ENCODE results near the gene ABHD5.

Gene ABHD5

DNA sequence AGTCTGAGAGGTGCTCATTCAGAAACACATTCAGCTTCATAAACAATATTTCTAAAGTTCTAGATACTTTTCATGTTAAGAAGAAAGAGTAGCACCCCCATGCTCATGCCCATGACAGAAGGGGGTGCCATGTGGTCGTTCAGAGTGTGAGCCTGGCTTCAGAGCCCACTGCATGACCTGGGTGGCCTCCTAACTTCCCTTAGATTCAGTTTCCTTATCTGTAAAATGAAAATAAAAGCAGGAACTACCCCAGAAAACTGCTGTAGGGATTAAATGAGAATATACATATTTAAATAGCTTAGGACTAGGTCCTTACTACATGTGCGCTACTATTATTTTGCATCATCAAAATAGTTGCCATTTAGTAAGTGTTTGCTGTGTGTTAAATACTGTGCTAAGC lies 69.2 kb downstream of the ABHD5 start:
- DNase-seq: no peak

DNA sequence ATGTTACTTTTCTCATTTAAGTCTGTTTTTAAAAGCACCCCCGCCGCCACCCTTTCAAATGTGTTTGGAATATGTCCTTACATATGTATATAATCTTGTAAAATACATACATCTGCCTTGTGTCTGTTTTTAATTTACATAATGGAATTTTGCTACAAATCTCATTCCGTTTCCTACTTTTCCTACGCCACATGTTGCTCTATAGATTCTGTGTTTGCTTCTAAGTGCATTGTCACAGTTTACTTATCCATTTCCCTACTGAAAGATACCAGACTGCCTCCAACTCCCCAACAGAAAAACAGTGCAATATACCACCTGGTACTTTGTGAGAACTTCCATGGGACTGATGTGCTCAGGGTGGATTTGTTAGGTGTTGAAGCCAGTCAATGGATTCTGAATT lies 70.2 kb downstream of the ABHD5 start:
- DNase-seq: no peak

DNA sequence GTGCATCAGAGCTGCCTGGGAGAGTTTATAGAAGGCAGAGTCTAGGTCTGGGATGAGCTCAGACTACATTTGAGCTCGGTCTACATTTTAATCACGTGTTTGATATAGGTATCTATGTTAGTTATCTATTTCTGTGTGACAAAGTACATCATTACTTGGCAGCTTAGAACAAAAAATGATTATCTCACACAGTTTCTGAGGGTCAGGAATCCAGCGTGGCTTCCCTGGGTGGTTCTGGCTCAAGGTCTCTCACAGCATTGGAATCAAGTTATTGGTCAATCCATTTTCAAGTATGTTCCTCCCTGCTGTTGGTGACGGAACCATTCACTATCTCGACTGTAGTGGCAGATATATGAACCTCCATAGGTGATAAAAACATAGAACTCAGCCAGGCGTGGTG lies 71.7 kb downstream of the ABHD5 start:
- DNase-seq: no peak

DNA sequence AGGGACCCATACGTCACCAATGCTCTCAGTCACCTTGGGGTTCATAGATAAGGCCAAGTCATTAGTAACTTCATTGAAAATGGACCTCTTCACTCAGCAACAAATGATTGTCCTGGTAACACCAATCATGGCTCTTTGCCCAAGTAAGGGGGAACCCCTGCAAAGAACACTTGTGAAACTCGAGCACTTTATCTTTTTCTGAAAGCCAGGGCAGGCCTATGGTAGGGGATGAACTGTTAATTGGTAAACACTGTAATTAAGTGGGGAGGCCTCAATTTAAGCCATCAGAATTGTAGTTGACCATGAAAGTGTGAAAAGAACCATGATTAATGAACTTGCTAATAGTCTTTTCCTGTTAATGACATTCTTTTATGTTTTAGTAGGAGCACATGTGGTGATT lies 73.3 kb downstream of the ABHD5 start:
- no peak for DNase-seq

DNA sequence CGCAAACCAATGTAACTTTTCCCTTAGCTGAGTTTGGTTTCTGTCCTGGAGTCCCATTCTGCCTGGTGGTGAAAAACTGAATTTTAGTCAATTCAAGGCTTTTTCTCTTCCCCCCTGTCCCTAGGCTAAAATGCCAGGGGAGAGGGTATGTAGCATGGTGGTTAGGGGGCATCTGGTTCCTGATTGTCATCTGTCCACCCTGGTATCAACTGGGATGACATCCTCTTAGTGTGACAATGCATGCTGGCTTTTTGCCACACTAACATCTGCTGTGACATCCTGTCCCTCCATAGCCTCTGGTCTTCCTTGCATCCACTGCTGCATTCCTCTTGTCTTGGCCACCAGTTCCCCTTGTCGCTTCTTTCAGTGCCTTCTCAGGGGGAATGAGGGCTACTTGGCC lies 73.7 kb downstream of the ABHD5 start:
- no peak for DNase-seq

- DNase-seq: no peak
Observed at GRCh38 chr3:43765521-43765971, 74.8 kb downstream of the ABHD5 start.

DNA sequence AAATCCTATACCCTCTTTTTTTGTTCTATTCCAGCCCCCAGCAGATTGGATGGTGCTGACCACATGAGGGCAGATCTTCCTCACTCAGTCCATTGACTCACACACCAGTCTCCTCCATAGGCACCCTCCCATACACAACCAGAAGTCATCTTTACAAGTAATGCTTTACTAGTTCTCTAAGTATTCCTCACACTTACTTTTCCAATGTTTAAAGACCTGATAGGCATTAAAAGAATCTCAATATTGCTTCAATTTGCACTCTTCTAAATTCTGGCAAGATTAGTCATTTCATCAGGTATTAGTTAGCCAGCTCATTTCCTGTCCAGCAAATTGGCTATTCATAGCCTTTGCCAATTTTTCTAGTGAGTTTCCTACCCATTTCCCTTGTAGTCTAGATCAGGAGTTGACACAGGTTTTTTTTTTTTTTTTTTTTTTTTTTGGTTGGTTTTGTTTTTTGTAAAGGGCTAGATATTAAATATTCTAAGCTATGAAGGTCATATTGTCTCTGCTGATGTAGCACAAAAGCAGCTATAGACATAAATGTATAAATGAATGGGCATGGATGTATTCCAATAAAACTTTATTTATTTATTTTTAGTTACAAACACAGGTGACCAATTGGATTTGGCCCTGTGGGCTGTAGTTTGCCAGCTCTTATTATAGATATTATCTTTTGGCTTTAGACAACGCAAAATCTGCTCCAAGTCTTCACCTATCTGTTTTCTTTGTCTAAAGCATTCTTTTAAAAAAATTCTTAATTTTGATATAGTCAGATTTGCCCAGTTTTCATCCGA lies 76.1 kb downstream of the ABHD5 start:
- no peak for DNase-seq

GRCh38 chr3:43768381-43768973 lies 77.7 kb downstream of the ABHD5 start:
- no peak for DNase-seq

GRCh38 chr3:43769097-43769884 lies 78.6 kb downstream of the ABHD5 start:
- peak; percentile 90 for DNase-seq

DNA sequence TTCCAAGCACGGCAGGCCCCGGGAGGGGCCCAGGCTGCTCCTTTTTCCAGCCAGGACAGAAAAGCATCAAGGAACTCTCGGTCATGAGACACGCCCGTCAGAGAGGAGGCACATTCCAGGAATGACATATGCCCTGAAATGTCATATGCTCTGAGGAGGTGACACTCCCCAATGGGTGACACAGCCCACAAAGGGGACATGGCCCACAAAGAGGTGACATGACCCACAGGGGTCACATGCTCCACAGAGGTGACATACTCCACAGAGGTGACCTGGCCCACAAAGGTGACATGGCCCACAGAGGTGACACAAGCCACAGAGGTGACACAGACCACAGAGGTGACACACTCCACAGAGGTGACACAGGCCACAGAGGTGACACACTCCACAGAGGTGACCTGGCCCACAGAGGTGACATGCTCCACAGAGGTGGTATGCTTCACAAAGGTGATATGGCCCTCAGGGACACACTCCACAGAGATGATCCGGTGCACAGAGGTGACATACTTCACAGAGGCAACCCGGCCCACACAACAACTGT lies 79.2 kb downstream of the ABHD5 start:
- no peak for DNase-seq

GRCh38 chr3:43770426-43771103 lies 79.8 kb downstream of the ABHD5 start:
- DNase-seq: no peak

DNA sequence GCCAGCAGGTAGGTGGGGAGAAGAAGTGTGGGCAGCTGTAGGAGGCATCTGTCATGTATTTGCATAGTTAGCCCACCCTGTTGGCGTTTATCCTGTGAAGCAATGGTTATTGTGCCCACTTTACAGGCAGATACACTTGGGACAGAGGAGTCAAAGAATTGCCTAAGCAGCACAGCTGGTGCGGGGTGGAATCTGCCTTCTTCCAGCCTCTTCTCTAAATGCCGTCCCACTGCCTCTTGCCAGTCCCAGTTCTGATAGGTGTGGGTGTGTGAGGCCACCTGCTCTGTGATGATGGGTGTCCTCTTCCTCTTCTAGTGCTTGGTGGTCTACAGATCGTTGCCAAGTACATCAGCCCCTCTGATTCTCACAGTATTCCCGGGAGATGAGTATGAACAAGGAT lies 80.9 kb downstream of the ABHD5 start:
- no peak for DNase-seq

DNA sequence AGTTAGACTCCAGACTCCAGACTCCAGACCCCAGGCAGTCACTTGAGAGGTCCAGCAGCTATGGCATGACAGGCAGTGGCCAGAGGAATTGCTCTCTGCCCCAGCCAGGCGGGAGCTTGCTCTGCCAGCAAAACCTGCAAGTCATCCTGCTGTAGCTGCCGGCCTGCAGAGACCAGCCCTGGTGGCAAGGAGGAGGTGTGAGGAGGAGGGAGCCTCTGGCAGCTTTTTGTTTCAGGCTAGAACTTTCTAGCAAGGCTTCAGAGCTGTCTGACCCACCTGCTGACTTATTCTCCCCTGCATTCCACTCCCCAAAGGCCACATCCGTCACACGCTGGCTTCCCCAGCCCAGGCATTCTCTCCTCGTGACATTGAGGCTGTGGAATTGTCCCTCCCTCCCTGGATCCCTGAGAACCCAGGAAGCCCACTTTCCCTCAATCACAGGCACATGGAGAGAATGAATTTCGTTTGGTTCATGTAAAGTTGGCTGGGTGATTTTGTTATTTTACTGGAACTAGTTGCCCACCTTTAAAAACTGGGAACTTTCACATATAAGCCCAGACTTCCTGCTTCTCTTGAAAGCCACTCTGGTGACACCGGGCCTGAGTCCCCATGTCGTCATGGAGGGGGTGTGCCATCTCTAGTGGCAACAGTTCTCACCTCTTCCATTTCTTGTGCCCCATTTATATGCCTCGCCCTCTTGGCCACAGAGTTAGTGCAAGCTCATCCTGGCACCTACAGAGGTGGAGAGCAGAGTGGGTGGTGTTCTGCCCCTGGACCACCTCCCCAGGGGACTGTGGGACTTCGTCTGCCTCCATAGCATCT lies 82.7 kb downstream of the ABHD5 start:
- peak; percentile 43 for DNase-seq

GRCh38 chr3:43774799-43775198 lies 84.1 kb downstream of the ABHD5 start:
- no peak for DNase-seq

GRCh38 chr3:43776101-43776500 lies 85.4 kb downstream of the ABHD5 start:
- DNase-seq: no peak

DNA sequence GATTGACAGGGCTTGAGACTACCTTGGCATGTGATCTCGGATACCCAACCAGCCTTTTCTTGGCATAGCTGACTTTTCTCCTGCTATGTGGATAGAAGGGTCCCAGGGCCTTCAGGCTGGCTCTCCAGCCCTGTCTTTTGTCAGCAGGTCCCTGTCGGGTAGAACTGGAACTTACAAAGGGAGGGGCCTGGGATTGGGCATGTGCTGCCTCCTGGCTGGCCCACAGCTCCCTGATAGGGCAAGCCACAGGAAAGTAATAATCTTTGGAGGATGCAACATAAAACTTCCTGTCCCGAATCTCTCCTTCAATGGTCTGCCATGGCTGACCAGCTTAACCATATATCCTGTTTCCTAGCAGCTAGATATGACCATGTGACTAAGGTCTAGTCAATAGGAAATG lies 89.1 kb downstream of the ABHD5 start:
- no peak for DNase-seq

GRCh38 chr3:43782541-43782940 lies 91.8 kb downstream of the ABHD5 start:
- DNase-seq: no peak

Measured in RPMI8226 (cell line).